GM12892 (cell line): Measurements from ENCODE around the gene EXD3.

Source experiments
- POLR2A ChIP-seq: IDR thresholded peaks from 2 replicates; pipeline ENCODE4 v1.6.1; 2011; ENCODE audit warnings: low read depth, low read length, control low read depth
- POLR2AphosphoS5 ChIP-seq: IDR thresholded peaks from 2 replicates; pipeline ENCODE4 v1.6.1; 2011; ENCODE audit warnings: low read depth, low read length, control low read depth

DNA sequence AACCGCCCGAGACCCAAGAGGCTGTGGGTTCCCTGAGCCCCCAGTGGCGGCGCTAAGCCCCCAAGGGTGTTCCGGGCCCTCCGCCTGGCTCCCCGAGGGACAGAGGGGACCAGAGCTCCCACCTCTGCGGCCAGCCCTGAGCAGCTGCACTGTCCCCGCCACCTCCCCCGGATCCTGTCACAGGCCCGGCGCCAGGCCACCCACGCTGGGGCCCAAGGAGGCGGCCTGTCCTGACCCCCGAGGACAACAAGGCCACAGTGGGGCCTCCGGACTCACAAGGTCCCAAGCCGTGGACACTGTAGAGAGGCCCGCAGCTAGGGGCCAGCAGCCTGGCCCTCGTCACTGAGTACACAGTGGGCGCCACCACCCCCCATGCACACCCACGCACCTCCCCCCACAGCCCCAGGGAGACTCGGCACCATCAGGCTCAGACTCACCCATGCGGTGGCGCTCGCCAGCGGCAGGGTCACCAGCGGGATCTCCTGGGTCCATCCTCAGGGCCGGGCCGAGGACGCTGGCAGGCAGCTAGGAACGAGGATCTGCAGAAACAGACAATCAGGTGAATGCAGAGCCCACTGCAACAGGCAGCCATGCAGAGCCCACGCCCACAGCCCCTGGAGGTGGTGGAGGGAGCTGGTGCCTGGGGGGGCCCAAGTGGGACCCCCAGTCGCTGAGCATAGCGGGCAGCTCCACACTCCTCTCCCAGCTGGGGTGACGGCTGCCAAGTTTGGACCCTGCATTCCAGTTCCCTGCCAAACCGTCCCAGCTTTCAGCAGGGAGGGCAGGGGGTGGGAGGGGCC lies 27.9 kb downstream of the EXD3 start:
- no peak for TF ChIP-seq POLR2A
- TF ChIP-seq POLR2AphosphoS5: no peak
